Fibroblast of mammary gland (primary cell): ENCODE data around the gene ABHD17C.

Experiments used
- DNase-seq: peaks from one replicate; pipeline ENCODE4 v3.0.0-alpha.2; 2010; ENCODE audit warnings: low read depth
- H3K4me3 ChIP-seq: 2 replicates; pipeline ENCODE4 v1.5.1; 2011; ENCODE audit warnings: low read depth, mild to moderate bottlenecking, low read length, moderate library complexity; ENCODE audit not compliant: control insufficient read depth
- CTCF ChIP-seq: conservative IDR thresholded peaks from 2 replicates; pipeline ENCODE4 v1.5.1; 2011; ENCODE audit warnings: low read depth, low read length, inconsistent platforms; ENCODE audit not compliant: control insufficient read depth, insufficient read depth

The ABHD17C gene

DNA sequence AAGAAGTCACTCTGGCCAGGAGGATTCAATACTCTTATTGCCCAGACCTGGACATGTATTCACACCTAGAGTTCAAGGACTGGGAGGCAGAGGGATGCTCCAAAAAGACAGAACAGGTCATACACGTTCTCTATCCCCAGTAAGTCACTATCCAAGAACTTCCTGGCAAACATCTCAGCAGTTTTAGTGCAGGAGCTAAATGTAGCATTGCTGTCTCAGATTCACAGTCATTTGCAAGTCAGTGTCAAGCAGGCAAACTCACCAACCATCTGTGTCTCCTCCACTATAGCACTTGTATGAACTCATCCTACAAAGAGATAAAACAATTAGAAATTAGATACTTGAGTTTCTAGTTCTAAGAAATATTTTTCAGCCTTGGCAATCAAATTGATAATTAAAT lies 38.4 kb downstream of the ABHD17C start:
- no peak overlapping the region for H3K4me3 ChIP-seq
- TF ChIP-seq CTCF = no peak
- no peak for DNase-seq

DNA sequence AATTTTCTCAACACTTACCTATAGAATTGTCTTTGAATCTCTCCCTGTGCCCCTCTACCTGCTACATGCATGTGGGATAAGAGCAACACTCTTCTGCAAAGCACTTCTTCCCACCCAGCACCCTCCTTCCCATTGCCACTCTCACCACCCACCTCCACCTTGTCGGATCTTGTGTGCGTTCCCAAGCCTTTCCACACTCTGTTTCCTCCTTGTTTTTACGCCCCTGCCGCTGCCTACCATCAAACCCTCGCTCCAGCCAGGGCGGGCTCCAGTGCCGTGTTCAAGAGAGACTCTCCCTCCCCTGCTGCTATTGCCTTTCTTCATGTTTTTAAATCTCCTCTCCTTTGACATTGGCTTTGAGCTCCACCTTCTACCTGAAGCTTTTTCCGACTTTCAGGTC lies 40.2 kb downstream of the ABHD17C start:
- TF ChIP-seq CTCF = no peak
- DNase-seq = no peak
- H3K4me3 ChIP-seq = no peak overlapping the region

DNA sequence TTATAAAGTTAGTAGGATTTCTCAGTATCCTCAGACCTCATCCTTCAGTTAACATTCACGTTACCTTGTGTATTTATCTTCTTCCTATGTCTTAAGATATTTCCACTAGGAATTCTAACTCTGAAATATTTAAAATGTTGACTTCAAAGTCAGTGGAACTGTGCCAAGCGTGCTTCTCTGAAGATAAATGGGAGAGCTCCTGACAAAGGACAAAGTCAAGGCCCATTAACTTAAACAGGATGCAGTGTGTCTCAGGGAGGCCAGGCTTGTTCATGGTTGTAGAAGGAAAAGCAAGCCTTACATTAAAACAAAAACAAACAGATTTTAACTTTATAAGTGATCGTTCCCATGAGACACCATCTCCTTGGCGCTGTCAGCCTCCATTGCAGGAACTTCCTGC lies 41.5 kb downstream of the ABHD17C start:
- no peak for DNase-seq
- H3K4me3 ChIP-seq = no peak overlapping the region
- no peak for TF ChIP-seq CTCF

DNA sequence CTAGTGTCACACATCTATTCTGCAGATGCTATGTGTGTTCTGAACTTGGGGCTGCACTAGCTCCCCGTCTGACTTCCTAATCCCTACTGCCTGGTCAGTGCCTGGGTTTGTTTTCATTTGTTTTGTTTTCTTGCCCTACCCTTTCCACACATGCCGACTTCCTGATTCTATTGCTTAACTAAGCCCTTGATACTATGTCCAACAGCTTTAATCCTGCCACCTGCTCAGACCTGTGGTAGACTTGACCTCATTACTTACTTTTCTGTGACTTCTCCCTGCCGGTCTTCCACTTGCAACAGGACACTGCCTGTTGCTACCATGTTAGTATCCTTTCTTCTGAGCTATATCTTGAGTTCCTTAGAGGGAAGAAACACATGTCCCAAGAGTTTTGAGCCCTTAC lies 44.8 kb downstream of the ABHD17C start:
- DNase-seq = no peak
- TF ChIP-seq CTCF = no peak
- H3K4me3 ChIP-seq = no peak overlapping the region

DNA sequence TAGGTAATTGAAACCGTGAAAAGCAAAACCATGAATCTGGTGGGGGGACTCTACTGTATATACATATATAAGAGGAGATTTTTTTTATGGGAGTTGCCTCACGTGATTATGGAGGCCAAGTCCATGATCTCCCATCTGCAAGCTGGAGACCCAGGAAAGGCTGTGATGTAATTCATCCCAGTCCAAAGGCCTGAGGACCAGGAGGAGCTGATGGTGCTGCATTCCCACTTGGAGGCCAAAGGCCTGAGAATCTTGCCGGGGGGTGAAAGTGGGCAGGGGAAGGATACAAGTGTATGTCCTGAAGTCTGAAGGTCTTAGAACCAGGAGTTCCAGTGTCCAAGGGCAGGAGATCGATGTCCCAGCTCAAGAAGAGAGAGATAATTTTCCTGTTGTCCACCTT lies 47.0 kb downstream of the ABHD17C start:
- no peak for DNase-seq
- TF ChIP-seq CTCF = no peak
- no peak overlapping the region for H3K4me3 ChIP-seq

DNA sequence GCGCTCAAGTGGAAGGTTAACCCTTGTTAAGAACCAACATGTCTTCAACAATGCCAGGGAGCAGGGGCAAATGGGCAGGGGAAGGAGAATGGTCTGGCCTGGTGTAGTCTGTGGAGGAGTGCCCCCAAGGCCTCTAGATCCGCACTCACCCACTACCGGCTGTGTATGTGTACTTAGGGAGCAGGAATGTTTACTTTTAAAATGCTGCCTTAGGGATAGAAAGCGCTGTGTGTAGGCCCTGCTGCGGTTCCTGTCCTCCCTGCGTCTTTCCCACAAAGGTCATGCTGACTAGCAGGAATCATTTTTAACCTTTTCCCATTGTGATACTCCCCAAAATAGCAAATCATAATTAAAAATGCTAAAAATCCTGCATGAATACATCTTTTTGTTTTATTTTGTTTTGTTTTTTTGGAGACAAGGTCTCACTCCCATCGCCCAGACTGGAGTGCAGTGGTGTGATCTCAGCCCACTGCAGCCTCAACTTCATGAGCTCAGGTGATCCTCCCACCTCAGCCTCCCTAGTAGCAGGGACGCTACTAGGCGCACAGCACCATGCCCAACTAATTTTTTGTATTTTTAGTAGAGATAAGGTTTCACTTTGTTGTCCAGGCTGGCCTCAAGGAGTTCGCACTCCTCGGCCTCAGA lies 48.2 kb downstream of the ABHD17C start:
- TF ChIP-seq CTCF = no peak
- DNase-seq = no peak
- no peak overlapping the region for H3K4me3 ChIP-seq

GRCh38 chr15:80744415-80744814 lies 49.3 kb downstream of the ABHD17C start:
- DNase-seq = no peak
- no peak for TF ChIP-seq CTCF
- H3K4me3 ChIP-seq = no peak overlapping the region
